DND-41 (cell line): Measurements from ENCODE around the gene ADPRHL1.

Source experiments
- EZH2 ChIP-seq: IDR thresholded peaks from 3 replicates; pipeline ENCODE4 v1.6.1; 2012; ENCODE audit warnings: borderline replicate concordance, low read depth, mild to moderate bottlenecking, moderate library complexity, low read length, inconsistent platforms; ENCODE audit not compliant: severe bottlenecking
- TF ChIP-seq, protein P1 (sequence below): IDR thresholded peaks from 2 replicates; pipeline ENCODE4 v1.5.1; 2012; ENCODE audit warnings: borderline replicate concordance, low read length, moderate library complexity, mild to moderate bottlenecking; ENCODE audit not compliant: poor library complexity, severe bottlenecking; ENCODE audit errors: extremely low read depth

- TF ChIP-seq, protein P1, sequence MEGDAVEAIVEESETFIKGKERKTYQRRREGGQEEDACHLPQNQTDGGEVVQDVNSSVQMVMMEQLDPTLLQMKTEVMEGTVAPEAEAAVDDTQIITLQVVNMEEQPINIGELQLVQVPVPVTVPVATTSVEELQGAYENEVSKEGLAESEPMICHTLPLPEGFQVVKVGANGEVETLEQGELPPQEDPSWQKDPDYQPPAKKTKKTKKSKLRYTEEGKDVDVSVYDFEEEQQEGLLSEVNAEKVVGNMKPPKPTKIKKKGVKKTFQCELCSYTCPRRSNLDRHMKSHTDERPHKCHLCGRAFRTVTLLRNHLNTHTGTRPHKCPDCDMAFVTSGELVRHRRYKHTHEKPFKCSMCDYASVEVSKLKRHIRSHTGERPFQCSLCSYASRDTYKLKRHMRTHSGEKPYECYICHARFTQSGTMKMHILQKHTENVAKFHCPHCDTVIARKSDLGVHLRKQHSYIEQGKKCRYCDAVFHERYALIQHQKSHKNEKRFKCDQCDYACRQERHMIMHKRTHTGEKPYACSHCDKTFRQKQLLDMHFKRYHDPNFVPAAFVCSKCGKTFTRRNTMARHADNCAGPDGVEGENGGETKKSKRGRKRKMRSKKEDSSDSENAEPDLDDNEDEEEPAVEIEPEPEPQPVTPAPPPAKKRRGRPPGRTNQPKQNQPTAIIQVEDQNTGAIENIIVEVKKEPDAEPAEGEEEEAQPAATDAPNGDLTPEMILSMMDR = no peak
- TF ChIP-seq EZH2 = no peak
These were observed 35.9 kb upstream of the ADPRHL1 start for GRCh38 chr13:113489171-113489548.
